SKM-1 treated with dmso at 0.1 percent for 144 hours (cell line): ENCODE results near the gene VPS13D.

Experiments
- DNase-seq: peaks from one replicate; lab custom pipeline; 2025; ENCODE audit not compliant: unreplicated experiment; lab: John Stamatoyannopoulos, UW

VPS13D gene

DNA sequence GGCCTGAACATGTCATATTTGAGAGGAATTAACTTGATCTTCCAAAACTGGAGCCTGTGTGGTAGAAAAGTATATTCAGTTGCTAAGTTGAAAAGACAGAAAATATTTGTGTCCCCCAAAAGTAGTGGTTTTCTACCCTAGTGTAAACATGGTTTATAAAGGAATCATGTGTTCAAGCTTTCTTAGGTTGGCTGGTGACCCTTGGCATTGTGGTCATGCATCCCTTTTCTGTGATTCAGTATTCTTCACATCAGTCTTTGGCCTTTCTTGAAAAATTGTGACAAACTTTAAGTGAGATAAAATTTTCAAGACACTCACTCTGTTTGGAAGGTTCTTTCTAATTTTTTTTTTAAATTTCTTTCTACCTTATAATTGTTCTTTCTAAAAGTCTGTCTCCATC, 195.0 kb downstream of the VPS13D start:
- no peak for DNase-seq

GRCh38 chr1:12426030-12426429, 196.2 kb downstream of the VPS13D start:
- no peak for DNase-seq

- no peak for DNase-seq
Measured at GRCh38 chr1:12428334-12428733, 198.5 kb downstream of the VPS13D start.

- no peak for DNase-seq
Measured at GRCh38 chr1:12430525-12430924, 200.7 kb downstream of the VPS13D start.

DNA sequence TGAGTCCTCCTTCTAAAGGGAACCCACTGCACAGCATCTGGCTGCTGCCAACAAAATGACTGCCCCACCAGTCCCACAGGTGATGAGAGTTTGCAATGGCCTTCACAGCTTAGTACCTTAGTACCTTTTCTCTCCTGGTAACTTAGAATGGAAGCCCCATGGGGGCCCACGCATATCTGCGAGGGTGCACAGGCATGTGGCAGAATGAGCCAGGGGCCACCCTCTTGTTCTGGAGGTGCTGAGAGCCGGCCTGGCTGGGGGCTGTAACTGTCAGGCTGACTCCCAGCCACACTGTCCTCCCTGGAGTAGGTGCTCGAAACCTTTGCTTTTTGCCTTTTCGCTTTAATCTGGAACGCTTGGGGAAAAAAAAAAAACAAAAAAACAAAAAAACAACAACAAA, 203.1 kb downstream of the VPS13D start:
- DNase-seq: no peak

GRCh38 chr1:12433323-12434053, 203.7 kb downstream of the VPS13D start:
- no peak for DNase-seq

DNA sequence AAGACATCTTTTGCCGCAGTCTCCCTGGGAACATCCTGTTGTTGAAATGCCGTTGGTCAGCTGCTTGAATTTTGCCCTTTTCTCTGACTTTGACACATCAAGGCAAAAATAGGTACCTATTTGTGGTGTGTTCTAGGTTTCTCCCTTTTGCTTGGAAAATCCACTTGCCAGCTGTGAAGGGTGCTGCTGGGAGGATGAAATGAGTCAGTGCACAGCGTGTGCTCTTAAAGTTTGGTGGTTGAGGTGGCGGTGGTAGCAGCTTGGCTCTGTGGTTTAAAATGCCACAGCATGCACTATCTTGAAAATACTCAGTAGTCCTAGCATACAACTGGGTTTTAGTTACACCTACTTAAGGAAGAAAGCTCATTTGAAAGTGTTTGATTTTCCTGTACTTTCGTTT, 204.3 kb downstream of the VPS13D start:
- no peak for DNase-seq

- DNase-seq: no peak
Measured at GRCh38 chr1:12434686-12435085, 204.9 kb downstream of the VPS13D start.

DNA sequence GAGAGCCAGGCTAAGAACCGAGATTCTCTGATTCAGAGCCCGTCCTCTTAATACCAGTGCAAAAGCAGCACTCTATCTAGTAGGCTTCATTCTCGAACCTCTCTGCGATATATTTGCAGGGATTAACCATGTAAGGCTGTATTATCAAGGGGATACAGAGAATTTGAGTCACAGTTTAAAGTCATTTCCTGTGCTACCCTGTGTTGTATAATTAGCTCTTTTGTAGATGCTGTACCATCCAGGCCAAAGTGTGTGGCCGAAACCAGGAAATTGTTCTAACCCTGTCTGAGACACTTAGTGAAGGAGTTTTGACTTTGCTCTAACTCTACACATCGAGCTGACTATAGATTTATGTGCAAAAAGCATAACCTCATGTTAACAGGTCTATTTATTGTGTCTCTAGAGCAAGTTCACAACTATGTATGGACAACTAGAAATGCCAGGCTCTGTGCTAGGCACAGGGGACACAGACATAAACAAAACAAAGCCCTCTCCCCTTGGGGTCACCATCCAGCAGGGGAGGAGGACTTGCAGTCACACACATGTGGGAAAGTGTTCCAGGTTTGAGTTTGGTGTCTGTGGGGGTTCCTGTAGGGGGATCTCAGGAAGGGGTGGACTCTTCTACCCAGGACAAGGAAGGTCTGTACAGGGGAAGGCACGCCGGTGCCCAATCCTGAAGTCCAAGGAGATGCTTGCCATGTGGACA, 206.0 kb downstream of the VPS13D start:
- DNase-seq: no peak

- DNase-seq: no peak
Measured at GRCh38 chr1:12436345-12436658, 206.5 kb downstream of the VPS13D start.

- no peak for DNase-seq
Measured at GRCh38 chr1:12436817-12437599, 207.2 kb downstream of the VPS13D start.

DNA sequence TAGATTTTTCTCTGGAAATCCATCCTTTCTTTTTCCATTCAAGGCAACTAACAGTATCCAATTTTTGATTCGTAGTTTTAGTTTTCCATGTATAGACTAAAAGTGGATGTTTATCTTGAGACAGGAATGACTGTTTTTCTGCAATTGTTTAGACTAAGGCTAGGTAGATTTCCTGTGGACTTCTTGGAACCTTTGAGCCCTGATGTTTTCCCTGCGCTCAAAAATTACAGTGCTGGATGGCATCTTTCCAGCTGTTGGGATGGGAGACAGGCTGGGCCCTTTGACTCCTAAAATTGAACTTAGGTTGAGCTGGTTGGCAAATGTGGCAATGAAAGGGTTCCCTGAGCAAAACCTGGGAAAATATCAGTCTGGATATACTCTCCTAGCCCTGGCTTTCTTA, 207.8 kb downstream of the VPS13D start:
- no peak for DNase-seq

DNA sequence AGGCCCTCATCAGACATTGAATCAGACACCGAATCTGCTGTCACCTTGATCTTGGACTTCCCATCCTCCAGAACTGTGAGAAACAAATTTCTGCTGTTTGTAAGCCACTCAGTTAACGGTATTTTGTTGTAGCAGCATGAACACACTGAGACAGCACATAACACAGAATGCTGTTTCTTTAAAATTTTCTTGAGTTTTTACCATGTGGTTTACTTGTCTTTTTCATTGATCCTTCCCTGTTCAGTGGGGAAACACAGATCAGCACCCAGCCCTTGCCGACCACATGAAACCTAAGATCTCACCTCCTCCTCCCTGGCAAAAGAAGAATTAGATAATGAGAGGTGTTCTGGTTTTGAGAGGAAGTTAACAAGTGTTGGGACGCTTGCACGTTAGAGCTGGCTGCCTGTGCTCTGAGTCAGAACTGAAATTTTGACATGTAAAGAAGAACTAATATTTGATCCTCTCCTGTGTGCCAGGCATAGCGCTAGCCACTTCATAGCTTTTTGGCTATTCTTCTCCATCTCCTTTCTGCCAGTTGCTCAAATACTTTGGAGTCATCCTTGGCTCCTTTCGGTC, 208.6 kb downstream of the VPS13D start:
- DNase-seq: no peak

DNA sequence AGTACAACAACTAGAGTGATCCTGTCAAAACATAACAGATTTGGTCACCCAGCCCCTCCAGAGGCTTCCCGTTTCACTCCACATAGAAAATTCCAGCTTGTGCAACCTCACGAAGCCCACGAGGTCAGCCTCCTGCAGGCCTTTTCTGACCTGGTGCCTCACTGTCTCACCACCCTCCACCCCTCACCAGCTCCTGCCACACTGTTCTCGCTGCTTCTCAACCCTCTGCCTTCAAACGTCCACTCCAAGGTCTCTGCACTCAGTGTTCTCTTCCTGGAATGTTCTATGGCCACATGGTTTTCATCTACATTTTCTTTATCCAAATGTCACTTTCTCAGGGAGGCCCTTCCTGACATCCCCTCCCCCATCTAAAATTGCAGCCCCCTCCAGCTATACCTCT, 209.2 kb downstream of the VPS13D start:
- DNase-seq: no peak

- no peak for DNase-seq
Measured at GRCh38 chr1:12441414-12442105, 211.7 kb downstream of the VPS13D start.

DNA sequence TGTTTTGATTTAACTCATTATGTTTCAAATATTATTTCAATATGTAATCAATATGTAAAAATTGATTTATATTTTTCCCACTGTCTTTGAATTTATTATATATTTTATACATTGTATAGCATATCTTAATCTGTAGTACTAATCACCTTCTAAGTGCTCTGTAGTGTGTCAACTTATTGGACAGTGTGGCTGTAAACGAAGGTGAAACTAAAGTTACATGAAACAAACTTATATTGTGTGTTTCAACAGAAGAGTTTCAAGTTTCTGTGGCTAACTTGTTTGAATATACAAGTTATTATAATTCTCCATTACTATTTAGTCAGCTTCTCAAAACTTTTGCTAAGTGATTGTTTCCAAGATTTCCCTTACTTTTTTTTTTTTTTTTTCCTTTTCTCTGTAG, 212.4 kb downstream of the VPS13D start:
- no peak for DNase-seq

- no peak for DNase-seq
Measured at GRCh38 chr1:12443151-12443550, 213.3 kb downstream of the VPS13D start.

- DNase-seq: no peak
Measured at GRCh38 chr1:12444329-12444841, 214.6 kb downstream of the VPS13D start.

DNA sequence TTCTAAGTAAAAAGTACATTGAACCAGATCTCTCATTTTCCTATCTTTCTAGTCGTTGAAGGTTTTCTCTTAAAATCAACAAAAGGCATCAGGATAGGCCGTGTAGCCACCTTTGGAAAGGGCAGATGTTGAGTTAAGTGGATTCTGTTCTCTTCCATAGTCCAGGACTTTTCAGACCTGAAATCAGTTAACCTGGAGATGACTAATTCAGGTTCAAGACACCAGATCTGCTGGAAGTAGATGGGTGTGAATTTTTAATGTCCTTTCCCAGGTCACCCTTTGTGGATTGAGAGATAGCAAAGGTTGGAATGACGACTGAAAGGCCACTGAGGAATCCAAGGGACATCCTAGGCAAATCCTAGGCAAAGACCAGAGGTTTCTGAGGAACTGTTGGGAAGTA, 215.4 kb downstream of the VPS13D start:
- no peak for DNase-seq

DNA sequence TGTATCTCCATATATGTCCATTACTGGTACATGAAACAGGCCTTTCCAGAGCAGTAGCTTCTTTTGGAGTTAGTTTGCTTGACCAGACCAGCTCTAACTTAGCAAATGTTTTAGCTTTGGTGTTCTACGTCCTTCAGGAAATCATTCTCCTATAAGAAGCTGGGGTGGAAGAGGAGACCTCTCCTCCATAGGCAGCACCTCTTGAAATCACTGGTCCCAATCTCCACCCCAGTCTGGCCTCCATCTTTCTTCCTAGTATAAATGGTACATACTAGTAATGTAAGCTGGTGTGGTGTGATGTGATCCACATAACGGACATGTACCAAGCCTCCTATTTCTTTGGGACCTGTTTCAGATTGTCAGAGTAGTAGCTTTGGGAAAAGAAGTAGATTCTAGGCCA, 216.8 kb downstream of the VPS13D start:
- no peak for DNase-seq

DNA sequence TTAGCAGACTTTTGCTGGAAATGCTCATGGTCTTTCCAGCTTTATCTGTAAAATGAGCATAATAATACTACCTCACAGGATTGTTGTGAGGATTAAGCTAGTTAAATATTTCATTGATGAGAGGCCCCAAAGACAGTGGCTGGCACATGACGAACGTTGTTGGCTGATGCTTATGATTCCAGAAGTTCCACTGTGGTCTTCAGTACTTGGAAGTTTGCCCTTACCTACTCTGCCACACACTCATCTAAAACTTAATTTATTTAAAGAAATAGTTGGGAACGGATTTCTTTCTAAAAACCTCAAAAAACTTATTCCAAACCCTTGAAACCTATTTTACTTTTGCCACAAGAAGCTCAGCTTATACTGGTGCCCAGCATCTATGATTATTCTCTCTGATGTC, 217.5 kb downstream of the VPS13D start:
- DNase-seq: no peak
